Astrocyte (in vitro differentiated cells and primary cell): ENCODE data around the gene ZNF516. TPM values are rescaled to one million over a fixed set of nuclear protein-coding genes. Genes with fewer than 3 reads are reported as not detected.

Experiments used
- DNase-seq: peaks from one replicate; pipeline ENCODE4 v3.0.0-alpha.2; 2010; ENCODE audit warnings: low read depth
- FAIRE-seq: peaks from 2 replicates; lab custom pipeline; 2011; peaks lifted over from hg19 to GRCh38; lab: Jason Lieb, UNC
- H2AFZ ChIP-seq: 2 replicates; pipeline ENCODE4 v1.6.0; 2012; ENCODE audit warnings: low read depth, low read length, inconsistent platforms
- H3K27ac ChIP-seq: 2 replicates; pipeline ENCODE4 v1.5.1; 2011; ENCODE audit warnings: low read depth, low read length, inconsistent platforms
- H3K27me3 ChIP-seq: 2 replicates; pipeline ENCODE4 v1.6.0; 2011; ENCODE audit warnings: low read length, inconsistent platforms; ENCODE audit not compliant: insufficient read depth
- H3K36me3 ChIP-seq: 2 replicates; pipeline ENCODE4 v1.5.1; 2011; ENCODE audit warnings: low read length, inconsistent platforms; ENCODE audit not compliant: insufficient read depth
- H3K4me1 ChIP-seq: 2 replicates; pipeline ENCODE4 v1.5.1; 2011; ENCODE audit warnings: low read length, inconsistent platforms; ENCODE audit not compliant: insufficient read depth
- H3K4me2 ChIP-seq: 2 replicates; pipeline ENCODE4 v1.6.0; 2012; ENCODE audit warnings: low read length, inconsistent platforms
- H3K4me3 ChIP-seq: 2 replicates; pipeline ENCODE4 v1.5.1; 2011; ENCODE audit warnings: low read depth, mild to moderate bottlenecking, low read length, inconsistent platforms; ENCODE audit not compliant: insufficient read depth
- H3K79me2 ChIP-seq: 2 replicates; pipeline ENCODE4 v1.6.0; 2012; ENCODE audit warnings: mild to moderate bottlenecking, low read length, inconsistent platforms; ENCODE audit not compliant: insufficient read depth
- H3K9ac ChIP-seq: 2 replicates; pipeline ENCODE4 v1.6.0; 2012; ENCODE audit warnings: mild to moderate bottlenecking, low read length, inconsistent platforms
- H3K9me3 ChIP-seq: 2 replicates; pipeline ENCODE4 v1.5.1; 2012; ENCODE audit warnings: low read depth, mild to moderate bottlenecking, low read length, inconsistent platforms; ENCODE audit not compliant: insufficient read depth
- H4K20me1 ChIP-seq: 2 replicates; pipeline ENCODE4 v1.6.0; 2012; ENCODE audit warnings: low read length, inconsistent platforms; ENCODE audit not compliant: insufficient read depth
- H3K27ac Mint-ChIP-seq: one replicate; pipeline ENCODE4 v1.8.0; 2021; ENCODE audit warnings: mild to moderate bottlenecking, mixed read lengths; ENCODE audit not compliant: unreplicated experiment
- H3K27me3 Mint-ChIP-seq: one replicate; pipeline ENCODE4 v1.8.0; 2021; ENCODE audit warnings: low read depth, mixed read lengths; ENCODE audit not compliant: unreplicated experiment
- H3K36me3 Mint-ChIP-seq: one replicate; pipeline ENCODE4 v1.8.0; 2021; ENCODE audit warnings: low read depth, mixed read lengths; ENCODE audit not compliant: unreplicated experiment
- H3K4me1 Mint-ChIP-seq: one replicate; pipeline ENCODE4 v1.8.0; 2021; ENCODE audit warnings: low read depth, mixed read lengths; ENCODE audit not compliant: unreplicated experiment
- H3K4me3 Mint-ChIP-seq: one replicate; pipeline ENCODE4 v1.8.0; 2021; ENCODE audit warnings: mild to moderate bottlenecking, moderate library complexity, mixed read lengths; ENCODE audit not compliant: unreplicated experiment
- H3K9me3 Mint-ChIP-seq: one replicate; pipeline ENCODE4 v1.8.0; 2021; ENCODE audit warnings: mild to moderate bottlenecking, mixed read lengths; ENCODE audit not compliant: unreplicated experiment
- CTCF ChIP-seq: IDR thresholded peaks from 2 replicates; pipeline ENCODE4 v1.5.1; 2011; ENCODE audit warnings: low read depth, mild to moderate bottlenecking, inconsistent platforms, low read length, moderate library complexity; ENCODE audit not compliant: insufficient read depth
- EZH2 ChIP-seq: IDR thresholded peaks from 2 replicates; pipeline ENCODE4 v1.6.1; 2012; ENCODE audit warnings: mild to moderate bottlenecking, low read length, inconsistent platforms; ENCODE audit not compliant: insufficient read depth
- total RNA-seq: library from RNA; stranded (reverse); gene quantifications from 2 replicates; pipeline ENCODE4 v1.2.1, GENCODE V29; 2021

The ZNF516 gene
- total RNA-seq, 1 donor from 2014 or later, result 59.8 TPM

- no peak for FAIRE-seq
- Histone ChIP-seq H3K4me3 (no peak overlapping the region), H3K4me2 (no peak overlapping the region), H3K9ac (no peak overlapping the region), H3K79me2 (peaks cover 79% of the 10 kb centered on the region), H3K9me3 (no peaks in the 10 kb centered on the region), H4K20me1 (peaks cover 82% of the 10 kb centered on the region), H3K27me3 (no peaks in the 10 kb centered on the region), H3K4me1 (peaks cover 6% of the 10 kb centered on the region), H2AFZ (no peak overlapping the region), H3K36me3 (no peaks in the 10 kb centered on the region), H3K27ac (no peak overlapping the region)
- H3K27ac Mint-ChIP-seq, result no peak overlapping the region
- H3K4me1 Mint-ChIP-seq, result peaks cover 29% of the 10 kb centered on the region
- H3K4me3 Mint-ChIP-seq, result no peak overlapping the region
- H3K36me3 Mint-ChIP-seq, result peaks cover 2% of the 10 kb centered on the region
- no peak for DNase-seq
- no peaks in the 10 kb centered on the region for H3K9me3 Mint-ChIP-seq
- TF ChIP-seq EZH2, result no peak
- no peak for TF ChIP-seq CTCF
- H3K27me3 Mint-ChIP-seq, result no peaks in the 10 kb centered on the region
Measured at GRCh38 chr18:76422838-76423237, 72.2 kb downstream of the ZNF516 start.

- Histone ChIP-seq H3K27ac (no peak overlapping the region), H3K36me3 (no peaks in the 10 kb centered on the region), H2AFZ (no peak overlapping the region), H3K4me3 (no peak overlapping the region), H3K9me3 (no peaks in the 10 kb centered on the region), H3K4me1 (peaks cover 6% of the 10 kb centered on the region), H3K4me2 (no peak overlapping the region), H4K20me1 (peaks cover 81% of the 10 kb centered on the region), H3K79me2 (peaks cover 74% of the 10 kb centered on the region), H3K27me3 (no peaks in the 10 kb centered on the region), H3K9ac (no peak overlapping the region)
- Mint-ChIP-seq H3K27me3 (no peaks in the 10 kb centered on the region), H3K9me3 (no peaks in the 10 kb centered on the region), H3K27ac (no peak overlapping the region), H3K4me3 (no peak overlapping the region), H3K36me3 (peaks cover 2% of the 10 kb centered on the region), H3K4me1 (peaks cover 29% of the 10 kb centered on the region)
- no peak for TF ChIP-seq CTCF
- TF ChIP-seq EZH2, result no peak
- FAIRE-seq (no peak), DNase-seq (no peak)
Measured at GRCh38 chr18:76422121-76422520, 72.9 kb downstream of the ZNF516 start.

GRCh38 chr18:76421685-76422078 is 73.4 kb downstream of the ZNF516 start:
- H3K79me2 ChIP-seq, result peaks cover 70% of the 10 kb centered on the region
- FAIRE-seq, result no peak
- no peaks in the 10 kb centered on the region for H3K36me3 ChIP-seq
- DNase-seq, result no peak
- no peak overlapping the region for H3K4me3 ChIP-seq
- TF ChIP-seq CTCF, result no peak
- no peak for TF ChIP-seq EZH2
- H3K4me2 ChIP-seq, result no peak overlapping the region
- H3K4me1 ChIP-seq, result peaks cover 6% of the 10 kb centered on the region
- peaks cover 2% of the 10 kb centered on the region for H3K36me3 Mint-ChIP-seq
- H3K27me3 ChIP-seq, result no peaks in the 10 kb centered on the region
- H3K27ac Mint-ChIP-seq, result peak overlapping the region; percentile 43
- no peak overlapping the region for H3K9ac ChIP-seq
- no peak overlapping the region for H3K27ac ChIP-seq
- H2AFZ ChIP-seq, result no peak overlapping the region
- H4K20me1 ChIP-seq, result peaks cover 81% of the 10 kb centered on the region
- H3K9me3 ChIP-seq, result no peaks in the 10 kb centered on the region
- H3K9me3 Mint-ChIP-seq, result no peaks in the 10 kb centered on the region
- H3K4me1 Mint-ChIP-seq, result peaks cover 28% of the 10 kb centered on the region
- no peaks in the 10 kb centered on the region for H3K27me3 Mint-ChIP-seq
- no peak overlapping the region for H3K4me3 Mint-ChIP-seq
